Thymus (tissue), 11 donors: Measurements from ENCODE around the gene CUBN. TPM values are rescaled to one million over a fixed set of nuclear protein-coding genes. Genes with fewer than 3 reads are reported as not detected.
"Not testable (repeated sequence)": the region's sequence is repeated elsewhere in the genome, so short reads cannot be mapped to it uniquely, and the experiment has no call there.

Experiments used
- DNase-seq, 9 donors: peaks; one replicate each; pipeline ENCODE4 v3.0.0-alpha.2; 2013; ENCODE audit warnings: low spot score in 9 of 9, low read depth in 6 of 9, missing footprints in 1 of 9
- H3K27ac ChIP-seq, 2 donors: one replicate each; pipeline ENCODE4 v1.5.1; 2013; ENCODE audit warnings: control low read depth in 1 of 2, low read depth in 1 of 2, low read length in 1 of 2, mild to moderate bottlenecking in 1 of 2, moderate library complexity in 1 of 2
- H3K27me3 ChIP-seq, 2 donors: one replicate each; pipeline ENCODE4 v1.5.1; 2013; ENCODE audit warnings: low read length in 1 of 2; ENCODE audit not compliant: control insufficient read depth in 2 of 2, insufficient read depth in 1 of 2
- H3K36me3 ChIP-seq, 2 donors: one replicate each; pipeline ENCODE4 v1.5.1; 2013; ENCODE audit warnings: low read length in 1 of 2, mild to moderate bottlenecking in 1 of 2, moderate library complexity in 1 of 2; ENCODE audit not compliant: control insufficient read depth in 2 of 2, insufficient read depth in 2 of 2
- H3K4me1 ChIP-seq, 2 donors: one replicate each; pipeline ENCODE4 v1.5.1; 2013; ENCODE audit warnings: low read length in 2 of 2; ENCODE audit not compliant: control insufficient read depth in 2 of 2, insufficient read depth in 2 of 2
- H3K4me3 ChIP-seq, 2 donors: one replicate each; pipeline ENCODE4 v1.5.1; 2013; ENCODE audit warnings: low read length in 2 of 2, control low read depth in 1 of 2, mild to moderate bottlenecking in 1 of 2
- H3K9me3 ChIP-seq, 2 donors: one replicate each; pipeline ENCODE4 v1.5.1; 2013; ENCODE audit warnings: low read length in 1 of 2, mild to moderate bottlenecking in 1 of 2; ENCODE audit not compliant: control insufficient read depth in 2 of 2, insufficient read depth in 1 of 2
- WGBS: extraction: QIAGEN DNeasy Blood & Tissue Kit; methylation state at CpG from one replicate; pipeline ENCODE4 v1.1.7; 2013; 5-methylcytosine and 5-hydroxymethylcytosine counted together
- polyA plus RNA-seq: library from polyadenylated mRNA; stranded (reverse); fragments of 200-250 nt; gene quantifications from one replicate; pipeline ENCODE4 v1.2.3, GENCODE V29; 2013
- total RNA-seq: library from RNA; stranded (reverse); fragments of 120-200 nt; gene quantifications from one replicate; pipeline ENCODE4 v1.2.4, GENCODE V29; 2013
- donor health status: healthy.

CUBN gene
- total and polyA plus RNA-seq, 2 donors, result 1.7 to 1.8 TPM

DNA sequence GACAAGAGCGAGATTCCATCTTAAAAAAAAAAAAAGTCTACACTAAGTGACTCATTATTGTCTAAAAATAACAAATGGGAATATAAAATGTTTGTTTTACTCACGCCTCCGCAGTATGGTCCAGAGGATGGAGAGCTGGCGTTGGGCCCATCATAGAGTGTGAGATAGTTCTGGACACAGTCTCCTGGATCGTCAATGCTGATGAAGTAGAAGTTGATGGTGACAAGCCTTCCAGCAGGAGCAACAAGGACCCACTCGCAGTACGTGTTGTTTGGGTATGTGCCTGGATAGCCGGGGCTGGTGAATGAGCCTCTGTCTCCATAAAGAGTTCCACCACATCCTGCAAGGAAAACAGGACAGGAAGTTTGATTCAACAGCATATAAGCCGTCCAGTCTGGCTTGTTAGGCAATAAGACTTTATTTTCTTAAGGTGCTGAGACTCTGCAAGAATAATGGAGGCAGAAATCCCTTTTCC is 300.9 kb downstream of the CUBN start:
- DNase-seq, result no peak
- WGBS, result 94% methylated on average over 9 of the region's 9 CpGs
- no peaks in the 10 kb centered on the region for H3K36me3 ChIP-seq
- peaks cover 0 to 2% of the 10 kb centered on the region in 2 donors for H3K4me1 ChIP-seq
- H3K9me3 ChIP-seq, result no peaks in the 10 kb centered on the region
- H3K27ac ChIP-seq, result no peak overlapping the region
- no peak overlapping the region for H3K4me3 ChIP-seq
- H3K27me3 ChIP-seq, result no peaks in the 10 kb centered on the region

DNA sequence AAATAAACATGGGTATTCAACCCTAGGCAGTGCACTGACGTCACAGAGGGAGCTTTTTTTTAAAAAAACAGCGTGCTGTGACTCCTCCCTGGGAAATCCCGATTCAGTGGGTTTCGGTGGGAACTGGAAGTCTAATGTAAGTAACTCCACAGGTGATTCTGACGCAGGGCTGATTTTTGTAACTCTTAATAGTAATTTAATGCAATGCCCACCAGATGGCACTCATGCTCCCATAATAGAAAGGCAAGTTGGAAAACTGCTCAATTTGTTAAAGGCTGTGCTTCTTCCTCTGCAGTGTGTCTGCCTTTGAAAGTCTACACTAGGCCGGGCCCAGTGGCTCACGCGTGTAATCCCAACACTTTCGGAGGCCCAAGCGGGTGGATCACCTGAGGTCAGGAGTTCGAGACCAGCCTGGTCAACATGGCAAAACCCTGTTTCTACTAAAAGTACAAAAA is 301.5 kb downstream of the CUBN start:
- Histone ChIP-seq H3K36me3 (no peaks in the 10 kb centered on the region), H3K27ac (no peak overlapping the region), H3K4me3 (no peak overlapping the region), H3K27me3 (no peaks in the 10 kb centered on the region), H3K4me1 (peaks cover 0 to 2% of the 10 kb centered on the region in 2 donors), H3K9me3 (peaks cover 0 to 1% of the 10 kb centered on the region in 2 donors)
- peak; percentile 41 to 89 (median 77) for DNase-seq
- WGBS, result 22% methylated on average over 11 of the region's 11 CpGs

- H3K27me3 ChIP-seq, H3K4me3 ChIP-seq, H3K27ac ChIP-seq, H3K36me3 ChIP-seq, H3K9me3 ChIP-seq, DNase-seq, H3K4me1 ChIP-seq: not testable (repeated sequence)
- WGBS, result 87% methylated on average over 8 of the region's 8 CpGs
Observed at GRCh38 chr10:16827474-16827873, 302.1 kb downstream of the CUBN start.

DNA sequence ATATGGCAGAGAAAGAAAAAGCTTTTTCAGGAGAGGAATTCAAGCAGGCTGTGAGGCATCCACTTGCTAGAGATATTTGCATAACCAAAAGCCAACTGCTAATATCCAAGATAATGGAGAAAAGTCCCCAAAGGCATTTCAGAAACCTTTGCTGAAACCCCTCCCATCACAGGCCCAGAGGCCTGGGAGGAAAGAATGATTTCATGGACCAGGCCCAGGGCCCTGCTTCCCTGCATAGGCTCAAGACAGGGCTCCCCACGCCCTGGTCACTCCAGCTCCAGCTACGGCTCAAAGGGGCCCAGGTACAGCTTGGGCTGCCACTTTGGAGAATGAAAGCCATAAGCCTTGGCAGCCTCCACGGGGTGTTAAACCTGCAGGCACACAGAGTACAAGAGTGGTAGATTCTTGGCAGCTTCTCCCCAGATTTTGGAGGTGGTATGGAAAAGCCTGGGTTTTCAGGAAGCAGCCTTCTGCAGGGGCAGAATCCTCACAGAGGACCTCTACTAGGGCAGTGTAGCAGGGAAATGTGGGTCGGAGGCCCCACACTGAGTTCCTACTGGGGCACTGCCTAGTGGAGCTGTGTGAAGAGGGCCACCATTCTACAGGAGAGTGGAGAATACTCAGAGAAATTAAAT is 306.8 kb downstream of the CUBN start:
- H3K9me3 ChIP-seq, result peaks cover 4 to 10% of the 10 kb centered on the region in 2 donors
- H3K27me3 ChIP-seq, result no peaks in the 10 kb centered on the region
- 95% methylated on average over 4 of the region's 4 CpGs for WGBS
- H3K4me3 ChIP-seq, result no peak overlapping the region
- H3K27ac ChIP-seq, result no peak overlapping the region
- DNase-seq, result no peak
- H3K36me3 ChIP-seq, result no peaks in the 10 kb centered on the region
- H3K4me1 ChIP-seq, result peaks cover 0 to 2% of the 10 kb centered on the region in 2 donors

GRCh38 chr10:16822027-16822426 is 307.6 kb downstream of the CUBN start:
- Histone ChIP-seq H3K27me3 (no peaks in the 10 kb centered on the region), H3K4me3 (no peak overlapping the region), H3K27ac (no peak overlapping the region), H3K9me3 (peaks cover 4 to 10% of the 10 kb centered on the region in 2 donors), H3K4me1 (peaks cover 0 to 2% of the 10 kb centered on the region in 2 donors), H3K36me3 (no peaks in the 10 kb centered on the region)
- DNase-seq, result no peak
- 98% methylated on average over 2 of the region's 2 CpGs for WGBS

- peaks cover 4 to 10% of the 10 kb centered on the region in 2 donors for H3K9me3 ChIP-seq
- H3K27ac ChIP-seq, result no peak overlapping the region
- H3K36me3 ChIP-seq, result no peaks in the 10 kb centered on the region
- H3K27me3 ChIP-seq, result no peaks in the 10 kb centered on the region
- DNase-seq, result no peak
- H3K4me3 ChIP-seq, result no peak overlapping the region
- WGBS, result 95% methylated on average over 5 of the region's 5 CpGs
- peaks cover 9 to 13% of the 10 kb centered on the region in 2 donors for H3K4me1 ChIP-seq
Observed at GRCh38 chr10:16820421-16820820, 309.2 kb downstream of the CUBN start.

GRCh38 chr10:16820018-16820417 is 309.6 kb downstream of the CUBN start:
- no peak for DNase-seq
- Histone ChIP-seq H3K36me3 (no peaks in the 10 kb centered on the region), H3K4me3 (no peak overlapping the region), H3K27ac (no peak overlapping the region), H3K9me3 (peaks cover 4 to 10% of the 10 kb centered on the region in 2 donors), H3K4me1 (peaks cover 9 to 13% of the 10 kb centered on the region in 2 donors), H3K27me3 (no peaks in the 10 kb centered on the region)
- WGBS, result 95% methylated on average over 1 of the region's 1 CpG

DNA sequence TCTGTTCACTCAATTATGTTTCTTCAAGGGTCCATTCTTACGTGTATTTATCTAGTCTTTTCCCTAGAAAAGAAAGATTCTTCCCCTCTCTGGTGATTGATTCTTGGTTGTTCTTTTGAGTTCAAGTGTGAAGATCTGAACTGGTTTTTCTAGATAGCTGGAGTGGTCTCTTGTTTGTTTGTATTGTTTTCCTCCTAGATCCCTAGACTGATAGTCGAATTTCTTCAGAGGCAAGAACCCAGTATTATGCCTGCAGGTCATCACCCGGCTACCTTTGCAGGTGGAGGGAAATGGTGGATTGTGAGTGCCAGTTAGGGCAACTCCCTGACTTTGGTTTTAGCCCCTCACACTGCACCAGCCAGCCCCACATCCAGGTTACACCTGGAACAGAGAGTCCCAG is 310.2 kb downstream of the CUBN start:
- H3K27me3 ChIP-seq, result no peaks in the 10 kb centered on the region
- no peak for DNase-seq
- 96% methylated on average over 3 of the region's 3 CpGs for WGBS
- H3K27ac ChIP-seq, result no peak overlapping the region
- H3K4me1 ChIP-seq, result peaks cover 9 to 13% of the 10 kb centered on the region in 2 donors
- peaks cover 4 to 10% of the 10 kb centered on the region in 2 donors for H3K9me3 ChIP-seq
- H3K4me3 ChIP-seq, result no peak overlapping the region
- no peaks in the 10 kb centered on the region for H3K36me3 ChIP-seq

- Histone ChIP-seq H3K4me3 (no peak overlapping the region), H3K27me3 (no peaks in the 10 kb centered on the region), H3K36me3 (no peaks in the 10 kb centered on the region), H3K9me3 (peaks cover 4 to 10% of the 10 kb centered on the region in 2 donors), H3K4me1 (peaks cover 9 to 13% of the 10 kb centered on the region in 2 donors), H3K27ac (no peak overlapping the region)
- DNase-seq, result no peak
- WGBS, result 93% methylated on average over 6 of the region's 6 CpGs
Observed at GRCh38 chr10:16819026-16819425, 310.6 kb downstream of the CUBN start.
